Natural killer cell (primary cell): ENCODE data around the gene CNTFR. TPM values are rescaled to one million over a fixed set of nuclear protein-coding genes. Genes with fewer than 3 reads are reported as not detected.

Experiments used
- ATAC-seq, 3 donors: fragments of 150-1000 bp in 2 of 3; fragments of 200-7000 bp in 1 of 3; cut with Tn5 transposase; 1 replicate in 1 of 3; 2 replicates in 2 of 3; pipeline ENCODE4 v1.10.0; 2021; ENCODE audit warnings: mild to moderate bottlenecking in 2 of 3, moderate library complexity in 2 of 3
- DNase-seq, 2 donors: peaks; one replicate each; pipeline versions ENCODE4 v3.0.0 to v3.0.0-alpha.2; 2013 to 2021; ENCODE audit warnings: mixed read lengths in 1 of 2
- H3K27ac ChIP-seq: one replicate; pipeline ENCODE4 v1.5.1; 2013; ENCODE audit warnings: mild to moderate bottlenecking, low read length
- H3K27me3 ChIP-seq: one replicate; pipeline ENCODE4 v1.6.1; 2013; ENCODE audit warnings: low read length; ENCODE audit not compliant: control insufficient read depth, insufficient read depth
- H3K36me3 ChIP-seq: one replicate; pipeline ENCODE4 v1.6.1; 2013; ENCODE audit warnings: low read length; ENCODE audit not compliant: control insufficient read depth, insufficient read depth
- H3K4me1 ChIP-seq: one replicate; pipeline ENCODE4 v1.6.1; 2013; ENCODE audit warnings: low read length; ENCODE audit not compliant: control insufficient read depth, insufficient read depth
- H3K4me3 ChIP-seq: one replicate; pipeline ENCODE4 v1.5.1; 2013; ENCODE audit warnings: low read length
- H3K9me3 ChIP-seq: one replicate; pipeline ENCODE4 v1.6.1; 2013; ENCODE audit warnings: low read length; ENCODE audit not compliant: control insufficient read depth, insufficient read depth
- H3K27ac Mint-ChIP-seq, 2 donors: one replicate each; pipeline ENCODE4 v1.8.0; 2022; ENCODE audit warnings: mild to moderate bottlenecking in 2 of 2, mixed read lengths in 2 of 2, moderate library complexity in 1 of 2
- H3K27me3 Mint-ChIP-seq, 2 donors: one replicate each; pipeline ENCODE4 v1.8.0; 2022; ENCODE audit warnings: low read depth in 2 of 2, mixed read lengths in 2 of 2
- H3K36me3 Mint-ChIP-seq: one replicate; pipeline ENCODE4 v1.8.0; 2022; ENCODE audit warnings: mixed read lengths
- H3K4me1 Mint-ChIP-seq, 2 donors: one replicate each; pipeline ENCODE4 v1.8.0; 2022; ENCODE audit warnings: mixed read lengths in 2 of 2
- H3K4me3 Mint-ChIP-seq: one replicate; pipeline ENCODE4 v1.8.0; 2022; ENCODE audit warnings: mild to moderate bottlenecking, moderate library complexity, mixed read lengths
- H3K9me3 Mint-ChIP-seq, 2 donors: one replicate each; pipeline ENCODE4 v1.8.0; 2022; ENCODE audit warnings: mixed read lengths in 2 of 2
- CTCF ChIP-seq: fragments of 200-600 bp; IDR thresholded peaks from one replicate; pipeline ENCODE4 v1.8.0; 2022; ENCODE audit warnings: antibody characterized with exemption
- WGBS: methylation state at CpG from one replicate; pipeline ENCODE4 v1.1.7; 2013; ENCODE audit warnings: missing lambda C conversion rate; ENCODE audit not compliant: insufficient coverage; 5-methylcytosine and 5-hydroxymethylcytosine counted together
- intact Hi-C: fragments of 100-400 bp; cut with micrococcal nuclease; formaldehyde crosslinking; loops from one replicate; pipeline ENCODE4 v1.14.2; 2022
- total RNA-seq, 4 donors: library from RNA; stranded (reverse); fragments of 120-200 nt in 1 of 4; gene quantifications; one replicate each; pipeline versions ENCODE4 v1.2.3 to v1.2.4, GENCODE V29; 2013 to 2022

Gene CNTFR
- total RNA-seq, 3 donors from 2014 or later (not counting 1 experiment from before 2014, with no cell fraction given): not detected

GRCh38 chr9:34559624-34560455 lies 29.7 kb downstream of the CNTFR start:
- no peak for TF ChIP-seq CTCF
- 36% methylated on average over 17 of the region's 21 CpGs for WGBS
- Histone ChIP-seq H3K27ac (no peak overlapping the region), H3K4me3 (no peak overlapping the region), H3K36me3 (no peaks in the 10 kb centered on the region), H3K9me3 (peaks cover 6% of the 10 kb centered on the region), H3K4me1 (no peaks in the 10 kb centered on the region), H3K27me3 (peaks cover 3% of the 10 kb centered on the region)
- Mint-ChIP-seq H3K27me3 (peaks cover 7 to 41% of the 10 kb centered on the region in 2 donors), H3K36me3 (no peaks in the 10 kb centered on the region), H3K4me3 (no peak overlapping the region), H3K4me1 (no peaks in the 10 kb centered on the region), H3K9me3 (no peaks in the 10 kb centered on the region), H3K27ac (no peak overlapping the region)
- DNase-seq (no peak), ATAC-seq (no peak)
- intact Hi-C loops: no loop called here

- TF ChIP-seq CTCF: no peak
- H3K27ac Mint-ChIP-seq: no peak overlapping the region
- peaks cover 7 to 36% of the 10 kb centered on the region in 2 donors for H3K27me3 Mint-ChIP-seq
- Histone ChIP-seq H3K27me3 (peaks cover 3% of the 10 kb centered on the region), H3K4me1 (no peaks in the 10 kb centered on the region), H3K27ac (no peak overlapping the region), H3K36me3 (no peaks in the 10 kb centered on the region), H3K4me3 (no peak overlapping the region), H3K9me3 (peaks cover 6% of the 10 kb centered on the region)
- H3K4me1 Mint-ChIP-seq: no peaks in the 10 kb centered on the region
- DNase-seq (no peak), ATAC-seq (no peak)
- H3K4me3 Mint-ChIP-seq: no peak overlapping the region
- no peaks in the 10 kb centered on the region for H3K36me3 Mint-ChIP-seq
- 65% methylated on average over 17 of the region's 17 CpGs for WGBS
- H3K9me3 Mint-ChIP-seq: no peaks in the 10 kb centered on the region
- intact Hi-C loops: no loop called here
Observed at GRCh38 chr9:34558919-34559623, 30.5 kb downstream of the CNTFR start.

GRCh38 chr9:34558364-34558763 lies 31.2 kb downstream of the CNTFR start:
- DNase-seq (no peak), ATAC-seq (no peak)
- H3K4me3 ChIP-seq: no peak overlapping the region
- 85% methylated on average over 9 of the region's 9 CpGs for WGBS
- Mint-ChIP-seq H3K27me3 (peaks cover 7 to 29% of the 10 kb centered on the region in 2 donors), H3K4me3 (no peak overlapping the region), H3K27ac (no peak overlapping the region), H3K9me3 (no peaks in the 10 kb centered on the region), H3K36me3 (no peaks in the 10 kb centered on the region), H3K4me1 (no peaks in the 10 kb centered on the region)
- H3K36me3 ChIP-seq: no peaks in the 10 kb centered on the region
- TF ChIP-seq CTCF: no peak
- H3K27me3 ChIP-seq: peaks cover 3% of the 10 kb centered on the region
- H3K4me1 ChIP-seq: no peaks in the 10 kb centered on the region
- intact Hi-C loops: no loop called here
- H3K9me3 ChIP-seq: peaks cover 6% of the 10 kb centered on the region
- H3K27ac ChIP-seq: no peak overlapping the region
